K562 (cell line): ENCODE measurements around the gene TRIM34. TPM values are rescaled to one million over a fixed set of nuclear protein-coding genes. Genes with fewer than 3 reads are reported as not detected.

Source experiments
- ADNP ChIP-seq: fragments of 200-800 bp; sonication (Bioruptor generic); IDR thresholded peaks from 2 replicates; pipeline ENCODE4 v1.6.1; 2016; ENCODE audit warnings: missing genetic modification characterization, missing compliant biosample characterization
- ATF1 ChIP-seq, 2 experiments: fragments of 450-650 bp in 1 of 2; IDR thresholded peaks; 2 replicates each; pipeline ENCODE4 v1.6.1; 2016; ENCODE audit warnings: missing compliant biosample characterization in 1 of 2, missing genetic modification characterization in 1 of 2
- CAMTA2 ChIP-seq: fragments of 250-450 bp; sonication (Bioruptor Pico); conservative IDR thresholded peaks from 2 replicates; pipeline ENCODE4 v1.5.1; 2022
- CBFA2T3 ChIP-seq: fragments of 450-650 bp; IDR thresholded peaks from 2 replicates; pipeline ENCODE4 v1.6.1; 2017
- EGR1 ChIP-seq: fragments of 450-650 bp; conservative IDR thresholded peaks from 2 replicates; pipeline ENCODE4 v1.6.1; 2017; ENCODE audit warnings: mild to moderate bottlenecking
- HES1 ChIP-seq: fragments of 450-650 bp; IDR thresholded peaks from 2 replicates; pipeline ENCODE4 v1.6.1; 2016; ENCODE audit warnings: low read depth, mild to moderate bottlenecking, moderate library complexity
- HMG20B ChIP-seq: fragments of 250-450 bp; sonication (Bioruptor Pico); IDR thresholded peaks from 2 replicates; pipeline ENCODE4 v1.5.0; 2021; ENCODE audit warnings: mild to moderate bottlenecking
- NCOA4 ChIP-seq: fragments of 450-650 bp; IDR thresholded peaks from 2 replicates; pipeline ENCODE4 v1.6.1; 2018; ENCODE audit warnings: mild to moderate bottlenecking; ENCODE audit not compliant: partially characterized antibody
- NKRF ChIP-seq: fragments of 450-650 bp; IDR thresholded peaks from 2 replicates; pipeline ENCODE4 v1.6.1; 2016; ENCODE audit warnings: borderline replicate concordance
- REST ChIP-seq, 2 experiments: fragments of 450-650 bp; formaldehyde crosslinking in 1 of 2; IDR thresholded peaks; 2 replicates each; pipeline versions ENCODE4 v1.4.0 to v1.6.1; 2014 to 2020; ENCODE audit warnings: mild to moderate bottlenecking in 2 of 2, borderline replicate concordance in 1 of 2, low read depth in 1 of 2
- XRCC4 ChIP-seq: IDR thresholded peaks from one replicate; pipeline ENCODE4 v1.6.1; 2011; ENCODE audit not compliant: insufficient read depth, insufficient read length; ENCODE audit errors: extremely low read depth
- XRCC5 ChIP-seq: fragments of 200-400 bp; formaldehyde crosslinking; IDR thresholded peaks from 2 replicates; pipeline ENCODE4 v1.6.1; 2017; ENCODE audit warnings: low read depth, mild to moderate bottlenecking, low read length
- ZBTB17 ChIP-seq: fragments of 450-650 bp; formaldehyde crosslinking; IDR thresholded peaks from 2 replicates; pipeline ENCODE4 v1.4.0; 2020; ENCODE audit warnings: mild to moderate bottlenecking
- ZNF146 ChIP-seq: IDR thresholded peaks from one replicate; pipeline ENCODE4 v1.6.1; 2018; ENCODE audit warnings: missing compliant biosample characterization; ENCODE audit not compliant: unreplicated experiment
- ZNF23 ChIP-seq: fragments of 250-450 bp; sonication (Bioruptor Pico); IDR thresholded peaks from 2 replicates; pipeline ENCODE4 v1.4.0; 2020; ENCODE audit warnings: mild to moderate bottlenecking
- ZNF408 ChIP-seq: fragments of 250-450 bp; sonication (Bioruptor Pico); IDR thresholded peaks from 2 replicates; pipeline ENCODE4 v1.4.0; 2020; ENCODE audit warnings: low read depth, mild to moderate bottlenecking, moderate library complexity
- ZNF436 ChIP-seq: fragments of 250-450, 450-650 bp; sonication (Bioruptor Pico); formaldehyde crosslinking; IDR thresholded peaks from 2 replicates; pipeline ENCODE4 v1.7.0; 2020; ENCODE audit warnings: mild to moderate bottlenecking
- ZNF586 ChIP-seq: fragments of 450-650 bp; formaldehyde crosslinking; conservative IDR thresholded peaks from 2 replicates; pipeline ENCODE4 v1.4.0; 2020; ENCODE audit warnings: mild to moderate bottlenecking, moderate library complexity
- ZNF77 ChIP-seq: fragments of 250-450 bp; sonication (Bioruptor Pico); IDR thresholded peaks from 2 replicates; pipeline ENCODE4 v1.5.0; 2020
- polyA plus RNA-seq, 8 experiments: library from polyadenylated mRNA; depleted of rRNA in 4 of 8; stranded (reverse) in 5 of 8; unstranded in 3 of 8; fragments of >200 nt; fragmentation: Nextera tagmentation in 2 of 8; fragmentation: Illumina TruSeq in 1 of 8; extraction: Ambion mirVana in 2 of 8; extraction: Trizol in 1 of 8; gene quantifications; 2 replicates each; pipeline versions ENCODE4 v1.2.1 to v1.2.3, GENCODE V29; 2011 to 2014; ENCODE audit warnings: inconsistent platforms in 1 of 8, missing spikeins in 1 of 8
- total RNA-seq, 7 experiments: library from RNA; depleted of rRNA in 6 of 7; stranded (reverse); fragments of >200 nt in 6 of 7; fragmentation: Illumina TruSeq in 2 of 7; extraction: Trizol in 2 of 7; gene quantifications; 2 replicates each; pipeline versions ENCODE4 v1.2.1 to v1.2.3, GENCODE V29; 2011 to 2021; ENCODE audit warnings: low replicate concordance in 1 of 7

The TRIM34 gene
- total and polyA plus RNA-seq, 9 of the 15 experiments (the other 6 are each of a cell fraction or from before 2014, with no cell fraction given): 0.31 to 2.9 (median 1.3) TPM

GRCh38 chr11:5684646-5685362, 60.0 kb downstream of the TRIM34 start, which contains the start of gene TRIM5 (continued):
- TF ChIP-seq REST (IDR thresholded peaks at IDR 0.05; ENCODE audit: borderline replicate concordance) (peak; percentile 72), REST (CRISPR knock-in tag; IDR thresholded peaks at IDR 0.05; ENCODE audit: low read depth) (peak; percentile 53; the same call in 1 of the 2 replicates), CBFA2T3 (peak; percentile 51), XRCC4 (no peak), CAMTA2 (CRISPR knock-in tag) (no peak), ZNF436 (CRISPR knock-in tag) (no peak), EGR1 (peak; percentile 98), ATF1 (CRISPR knock-in tag; IDR thresholded peaks at IDR 0.05) (no peak), ATF1 (tag; IDR thresholded peaks at IDR 0.05) (peak; percentile 94), ZNF586 (CRISPR knock-in tag) (no peak), NCOA4 (no peak), ZBTB17 (CRISPR knock-in tag) (peak; percentile 54; the same call in 1 of the 2 replicates), NKRF (peak; percentile 58; the same call in 1 of the 2 replicates), XRCC5 (no peak), HES1 (0 out of 2 replicates have a peak, but pooled peaks have one; percentile 8), ADNP (no peak), ZNF146 (no peak), ZNF77 (CRISPR knock-in tag) (no peak), ZNF408 (no peak), HMG20B (no peak), ZNF23 (CRISPR knock-in tag) (no peak)
